HCT116 (cell line): ENCODE measurements around the gene KRTAP4-1. TPM values are rescaled to one million over a fixed set of nuclear protein-coding genes. Genes with fewer than 3 reads are reported as not detected.
A peak's percentile ranks its signal among the peaks of the same experiment; 100 is the strongest.

Experiments used
- ATAC-seq: fragments of 200-7000 bp; cut with Tn5 transposase; 2 replicates; pipeline ENCODE4 v1.9.1; 2020; ENCODE audit warnings: mild to moderate bottlenecking, moderate library complexity
- Bru-seq: library from RNA; stranded (reverse); fragments of 400-500 nt; gene quantifications from one replicate; lab custom pipeline; 2021; lab: Mats Ljungman, UMichigan
- BruChase-seq, 2 experiments: library from RNA; stranded (reverse); fragments of 400-500 nt; gene quantifications; one replicate each; lab custom pipeline; 2021; lab: Mats Ljungman, UMichigan
- BruUV-seq: library from RNA; stranded (reverse); fragments of 400-500 nt; replicated peaks from 2 replicates; lab custom pipeline; 2021; lab: Mats Ljungman, UMichigan
- CTCF ChIA-PET: fragments of 300-600 bp; sonication (Branson Sonifier 250); formaldehyde crosslinking; loops from one replicate; lab custom pipeline; 2021; ENCODE audit warnings: antibody characterized with exemption; lab: Charles Lee
- POLR2A ChIA-PET: fragments of 300-600, 350-600 bp; sonication (Branson Sonifier 250); formaldehyde crosslinking; loops from one replicate; lab custom pipeline; 2021; ENCODE audit warnings: antibody characterized with exemption; lab: Charles Lee
- RAD21 ChIA-PET, 2 experiments: fragments of 300-600 bp; sonication (Branson Sonifier 250); formaldehyde crosslinking; loops; one replicate each; lab custom pipeline; 2023; ENCODE audit warnings: low total read pairs in 2 of 2; ENCODE audit not compliant: uncharacterized antibody in 2 of 2, unreplicated experiment in 2 of 2, low non-redundant PET in 1 of 2; lab: Charles Lee
- DNase-seq: peaks from one replicate; pipeline ENCODE4 v3.0.0-alpha.2; 2010; ENCODE audit warnings: low read depth, low spot score
- H2AFZ ChIP-seq: fragments of 200-600 bp; shearing (Covaris generic), sonication (generic); 2 replicates; pipeline ENCODE4 v1.6.1; 2017; ENCODE audit warnings: low read depth, mixed run types, mixed read lengths, antibody characterized with exemption, low read length; ENCODE audit not compliant: poor library complexity, severe bottlenecking
- H3K27ac ChIP-seq: 2 replicates; pipeline ENCODE4 v1.5.1; 2012; ENCODE audit warnings: low read depth, low read length
- H3K27me3 ChIP-seq: fragments of 200-600 bp; sonication (generic); 2 replicates; pipeline ENCODE4 v1.6.1; 2016; ENCODE audit warnings: mixed run types, low read length, mixed read lengths; ENCODE audit not compliant: insufficient read depth
- H3K36me3 ChIP-seq, 2 experiments: fragments of 200-500 bp in 1 of 2; fragments of 200-600 bp in 1 of 2; sonication (Bioruptor generic) in 1 of 2; sonication (generic) in 1 of 2; 2 replicates each; pipeline versions ENCODE4 v1.5.1 to v1.6.1; 2014 to 2016; ENCODE audit warnings: low read length in 2 of 2, inconsistent platforms in 1 of 2, mixed read lengths in 1 of 2, mixed run types in 1 of 2; ENCODE audit not compliant: insufficient read depth in 2 of 2, control insufficient read depth in 1 of 2
- H3K4me1 ChIP-seq, 2 experiments: fragments of 200-600 bp in 1 of 2; sonication (generic) in 1 of 2; 2 replicates each; pipeline versions ENCODE4 v1.5.1 to v1.6.1; 2012 to 2017; ENCODE audit warnings: low read length in 2 of 2, inconsistent platforms in 1 of 2, mild to moderate bottlenecking in 1 of 2, mixed read lengths in 1 of 2, mixed run types in 1 of 2, moderate library complexity in 1 of 2; ENCODE audit not compliant: insufficient read depth in 2 of 2, control insufficient read depth in 1 of 2
- H3K4me2 ChIP-seq: fragments of 200-600 bp; sonication (generic); 2 replicates; pipeline ENCODE4 v1.6.1; 2017; ENCODE audit warnings: mixed run types, low read length, mixed read lengths
- H3K4me3 ChIP-seq, 2 experiments: fragments of 200-600 bp in 1 of 2; sonication (generic) in 1 of 2; replicated peaks in 1 of 2; 2 replicates each; pipeline ENCODE4 v1.5.1; 2011 to 2016; ENCODE audit warnings: low read length in 2 of 2, control low read depth in 1 of 2, low read depth in 1 of 2, mild to moderate bottlenecking in 1 of 2, mixed read lengths in 1 of 2, mixed run types in 1 of 2
- H3K79me2 ChIP-seq: fragments of 200-600 bp; sonication (generic); 2 replicates; pipeline ENCODE4 v1.6.1; 2017; ENCODE audit warnings: mild to moderate bottlenecking, mixed run types, low read length, moderate library complexity, mixed read lengths; ENCODE audit not compliant: insufficient read depth
- H3K9ac ChIP-seq: fragments of 200-600 bp; sonication (generic); 2 replicates; pipeline ENCODE4 v1.6.1; 2016; ENCODE audit warnings: low read length, mixed read lengths
- H3K9me2 ChIP-seq: fragments of 200-600 bp; sonication (generic), shearing (Covaris generic); 2 replicates; pipeline ENCODE4 v1.6.1; 2017; ENCODE audit warnings: mixed run types, mild to moderate bottlenecking, moderate library complexity; ENCODE audit not compliant: insufficient read depth
- H3K9me3 ChIP-seq, 2 experiments: fragments of 200-500 bp in 1 of 2; fragments of 200-600 bp in 1 of 2; sonication (Bioruptor generic) in 1 of 2; sonication (generic) in 1 of 2; 2 replicates each; pipeline ENCODE4 v1.6.1; 2014 to 2017; ENCODE audit warnings: low read length in 2 of 2, mixed read lengths in 2 of 2, inconsistent platforms in 1 of 2, low read depth in 1 of 2, mild to moderate bottlenecking in 1 of 2, mixed run types in 1 of 2, moderate library complexity in 1 of 2; ENCODE audit not compliant: control insufficient read depth in 1 of 2, insufficient read depth in 1 of 2
- H4K20me1 ChIP-seq: fragments of 200-600 bp; sonication (generic), shearing (Covaris generic); 2 replicates; pipeline ENCODE4 v1.6.1; 2017; ENCODE audit warnings: mixed run types, mild to moderate bottlenecking, moderate library complexity; ENCODE audit not compliant: insufficient read depth
- CEBPB ChIP-seq: IDR thresholded peaks from 2 replicates; pipeline ENCODE4 v1.6.1; 2012; ENCODE audit warnings: low read depth
- EGR1 ChIP-seq: IDR thresholded peaks from 2 replicates; pipeline ENCODE4 v1.6.1; 2012; ENCODE audit warnings: low read depth
- ELF1 ChIP-seq: IDR thresholded peaks from 2 replicates; pipeline ENCODE4 v1.6.1; 2012; ENCODE audit warnings: low read depth, borderline replicate concordance
- EZH2phosphoT487 ChIP-seq: fragments of 200-600 bp; IDR thresholded peaks from 2 replicates; pipeline ENCODE4 v1.6.1; 2018; ENCODE audit warnings: antibody characterized with exemption, borderline replicate concordance
- FOSL1 ChIP-seq: IDR thresholded peaks from 2 replicates; pipeline ENCODE4 v1.6.1; 2012; ENCODE audit warnings: low read depth
- POLR2A ChIP-seq: IDR thresholded peaks from 2 replicates; pipeline ENCODE4 v1.7.0; 2011; ENCODE audit warnings: borderline replicate concordance; ENCODE audit not compliant: insufficient read depth, insufficient read length; ENCODE audit errors: extremely low read depth
- POLR2AphosphoS5 ChIP-seq: IDR thresholded peaks from 2 replicates; pipeline ENCODE4 v1.6.1; 2011; ENCODE audit warnings: mild to moderate bottlenecking, low read depth, low read length, moderate library complexity
- RAD21 ChIP-seq: IDR thresholded peaks from 2 replicates; pipeline ENCODE4 v1.6.1; 2012; ENCODE audit warnings: low read depth, mild to moderate bottlenecking
- SIN3A ChIP-seq: IDR thresholded peaks from 2 replicates; pipeline ENCODE4 v1.6.1; 2012; ENCODE audit warnings: low read depth
- YY1 ChIP-seq: IDR thresholded peaks from 2 replicates; pipeline ENCODE4 v1.6.1; 2011; ENCODE audit warnings: low read length, low read depth, moderate library complexity, mild to moderate bottlenecking; ENCODE audit not compliant: insufficient replicate concordance; ENCODE audit errors: extremely low read depth
- ZFX ChIP-seq: fragments of 450-650 bp; IDR thresholded peaks from 2 replicates; pipeline ENCODE4 v1.6.1; 2017
- ZNF274 ChIP-seq: fragments of 200-500 bp; sonication (Bioruptor generic); IDR thresholded peaks from 2 replicates; pipeline ENCODE4 v1.6.1; 2014; ENCODE audit warnings: mild to moderate bottlenecking, low read depth, low read length, inconsistent platforms
- intact Hi-C: fragments of 100-400 bp; cut with micrococcal nuclease; formaldehyde crosslinking; loops from 2 replicates; pipeline ENCODE4 v1.10.0; 2022
- long read RNA-seq: library from polyadenylated mRNA; unstranded; transcript quantifications from one replicate; pipeline ENCODE4 v2.0.0, GENCODE V29; 2021; ENCODE audit not compliant: unreplicated experiment
- polyA plus RNA-seq: library from polyadenylated mRNA; unstranded; fragments of >200 nt; gene quantifications from 2 replicates; pipeline ENCODE4 v1.2.1, GENCODE V29; 2012; ENCODE audit warnings: missing spikeins
- total RNA-seq: library from RNA; stranded (reverse); gene quantifications from one replicate; pipeline ENCODE4 v1.2.1, GENCODE V29; 2021; ENCODE audit not compliant: unreplicated experiment
- TF ChIP-seq, protein P1 (sequence below): IDR thresholded peaks from 2 replicates; pipeline ENCODE4 v1.6.1; 2011; ENCODE audit warnings: mild to moderate bottlenecking, low read length, moderate library complexity; ENCODE audit not compliant: insufficient replicate concordance; ENCODE audit errors: extremely low read depth
- TF ChIP-seq, protein P2 (sequence below), 3 experiments: fragments of 200-600 bp in 1 of 3; sonication (generic) in 1 of 3; IDR thresholded peaks in 2 of 3; conservative IDR thresholded peaks in 1 of 3; 2 replicates each; pipeline ENCODE4 v1.5.1; 2012 to 2017; ENCODE audit warnings: low read depth in 2 of 3, low read length in 2 of 3, antibody characterized with exemption in 1 of 3, borderline replicate concordance in 1 of 3, control low read depth in 1 of 3, mild to moderate bottlenecking in 1 of 3, mixed read lengths in 1 of 3, mixed run types in 1 of 3, moderate library complexity in 1 of 3; ENCODE audit not compliant: insufficient read depth in 1 of 3
- TF ChIP-seq, protein P3 (sequence below): IDR thresholded peaks from 2 replicates; pipeline ENCODE4 v1.6.1; 2012
- TF ChIP-seq, protein P4 (sequence below): IDR thresholded peaks from 2 replicates; pipeline ENCODE4 v1.6.1; 2012; ENCODE audit warnings: low read depth

KRTAP4-1 gene
- not detected for total RNA-seq
- 0.12 and 0.41 TPM in 2 replicates for polyA plus RNA-seq
- Bru-seq, nascent RNA = not detected
- not detected for BruChase-seq, experiment 1, labeled RNA remaining after a 6-hour chase
- not detected for BruChase-seq, experiment 2, labeled RNA remaining after a 2-hour chase
- long read RNA-seq = 0 reads

DNA sequence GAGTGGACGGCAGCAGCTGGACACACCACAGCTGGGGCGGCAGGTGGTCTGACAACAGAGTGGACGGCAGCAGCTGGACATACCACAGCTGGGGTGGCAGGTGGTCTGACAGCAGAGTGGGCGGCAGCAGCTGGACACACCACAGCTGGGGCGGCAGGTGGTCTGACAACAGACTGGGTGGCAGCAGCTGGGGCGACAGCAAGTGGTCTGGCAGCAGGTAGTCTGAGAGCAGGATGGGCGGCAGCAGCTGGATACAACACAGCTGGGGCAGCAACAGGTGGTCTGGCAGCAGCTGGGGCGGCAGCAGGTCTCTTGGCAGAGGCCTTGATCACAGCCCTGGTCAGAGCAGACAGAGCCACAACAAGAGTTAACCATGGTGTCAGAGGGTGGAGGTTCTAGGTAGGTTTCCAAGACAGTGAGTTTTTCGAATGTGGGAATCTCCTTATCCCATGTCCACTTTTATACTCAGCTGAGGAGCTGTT, at the start of gene KRTAP4-1:
Gene KRTAP4-1 (minus strand): TSS at position 432 of the 482 bp plus-strand sequence. CDS start 57 bp downstream, at position 375.
- Histone ChIP-seq H3K36me3 (no peaks in the 10 kb centered on the region), H3K27ac (no peak within 1 kb of the TSS), H3K9me3 (no peaks in the 10 kb centered on the region), H4K20me1 (no peaks in the 10 kb centered on the region), H3K9ac (no peak within 1 kb of the TSS), H3K4me2 (no peak within 1 kb of the TSS), H3K4me1 (peaks cover 0 to 10% of the 10 kb centered on the region in 2 experiments; a peak in 1 of 4 replicates), H3K4me3 (no peak within 1 kb of the TSS), H2AFZ (peak within 1 kb of the TSS; percentile 24), H3K9me2 (no peaks in the 10 kb centered on the region), H3K27me3 (no peaks in the 10 kb centered on the region), H3K79me2 (no peaks in the 10 kb centered on the region)
- RAD21 ChIA-PET = no interaction called here
- BruUV-seq = no TSS peak
- ATAC-seq = no peak
- no peak for DNase-seq
- POLR2A ChIA-PET = interaction anchor here (0.6 kb wide), 1 partner anchor 280 kb away, joined by 5 read pairs; no protein-coding TSS in a partner anchor
- TF ChIP-seq CEBPB (no peak), EZH2phosphoT487 (no peak), ZFX (no peak), POLR2A (no peak), RAD21 (no peak), SIN3A (no peak), POLR2AphosphoS5 (no peak), EGR1 (no peak), YY1 (no peak), FOSL1 (no peak), ZNF274 (no peak), ELF1 (no peak)
- TF ChIP-seq, protein P1, sequence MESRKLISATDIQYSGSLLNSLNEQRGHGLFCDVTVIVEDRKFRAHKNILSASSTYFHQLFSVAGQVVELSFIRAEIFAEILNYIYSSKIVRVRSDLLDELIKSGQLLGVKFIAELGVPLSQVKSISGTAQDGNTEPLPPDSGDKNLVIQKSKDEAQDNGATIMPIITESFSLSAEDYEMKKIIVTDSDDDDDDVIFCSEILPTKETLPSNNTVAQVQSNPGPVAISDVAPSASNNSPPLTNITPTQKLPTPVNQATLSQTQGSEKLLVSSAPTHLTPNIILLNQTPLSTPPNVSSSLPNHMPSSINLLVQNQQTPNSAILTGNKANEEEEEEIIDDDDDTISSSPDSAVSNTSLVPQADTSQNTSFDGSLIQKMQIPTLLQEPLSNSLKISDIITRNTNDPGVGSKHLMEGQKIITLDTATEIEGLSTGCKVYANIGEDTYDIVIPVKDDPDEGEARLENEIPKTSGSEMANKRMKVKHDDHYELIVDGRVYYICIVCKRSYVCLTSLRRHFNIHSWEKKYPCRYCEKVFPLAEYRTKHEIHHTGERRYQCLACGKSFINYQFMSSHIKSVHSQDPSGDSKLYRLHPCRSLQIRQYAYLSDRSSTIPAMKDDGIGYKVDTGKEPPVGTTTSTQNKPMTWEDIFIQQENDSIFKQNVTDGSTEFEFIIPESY = no peak
- TF ChIP-seq, protein P2, sequence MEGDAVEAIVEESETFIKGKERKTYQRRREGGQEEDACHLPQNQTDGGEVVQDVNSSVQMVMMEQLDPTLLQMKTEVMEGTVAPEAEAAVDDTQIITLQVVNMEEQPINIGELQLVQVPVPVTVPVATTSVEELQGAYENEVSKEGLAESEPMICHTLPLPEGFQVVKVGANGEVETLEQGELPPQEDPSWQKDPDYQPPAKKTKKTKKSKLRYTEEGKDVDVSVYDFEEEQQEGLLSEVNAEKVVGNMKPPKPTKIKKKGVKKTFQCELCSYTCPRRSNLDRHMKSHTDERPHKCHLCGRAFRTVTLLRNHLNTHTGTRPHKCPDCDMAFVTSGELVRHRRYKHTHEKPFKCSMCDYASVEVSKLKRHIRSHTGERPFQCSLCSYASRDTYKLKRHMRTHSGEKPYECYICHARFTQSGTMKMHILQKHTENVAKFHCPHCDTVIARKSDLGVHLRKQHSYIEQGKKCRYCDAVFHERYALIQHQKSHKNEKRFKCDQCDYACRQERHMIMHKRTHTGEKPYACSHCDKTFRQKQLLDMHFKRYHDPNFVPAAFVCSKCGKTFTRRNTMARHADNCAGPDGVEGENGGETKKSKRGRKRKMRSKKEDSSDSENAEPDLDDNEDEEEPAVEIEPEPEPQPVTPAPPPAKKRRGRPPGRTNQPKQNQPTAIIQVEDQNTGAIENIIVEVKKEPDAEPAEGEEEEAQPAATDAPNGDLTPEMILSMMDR (IDR thresholded peaks at IDR 0.05 in 2 of 3, conservative IDR thresholded peaks at IDR 0.05 in 1 of 3; ENCODE audit: borderline replicate concordance in 1 of 3, insufficient read depth in 1 of 3, low read depth in 2 of 3, low read length in 2 of 3) = no peak
- TF ChIP-seq, protein P3, sequence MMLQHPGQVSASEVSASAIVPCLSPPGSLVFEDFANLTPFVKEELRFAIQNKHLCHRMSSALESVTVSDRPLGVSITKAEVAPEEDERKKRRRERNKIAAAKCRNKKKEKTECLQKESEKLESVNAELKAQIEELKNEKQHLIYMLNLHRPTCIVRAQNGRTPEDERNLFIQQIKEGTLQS = no peak
- TF ChIP-seq, protein P4, sequence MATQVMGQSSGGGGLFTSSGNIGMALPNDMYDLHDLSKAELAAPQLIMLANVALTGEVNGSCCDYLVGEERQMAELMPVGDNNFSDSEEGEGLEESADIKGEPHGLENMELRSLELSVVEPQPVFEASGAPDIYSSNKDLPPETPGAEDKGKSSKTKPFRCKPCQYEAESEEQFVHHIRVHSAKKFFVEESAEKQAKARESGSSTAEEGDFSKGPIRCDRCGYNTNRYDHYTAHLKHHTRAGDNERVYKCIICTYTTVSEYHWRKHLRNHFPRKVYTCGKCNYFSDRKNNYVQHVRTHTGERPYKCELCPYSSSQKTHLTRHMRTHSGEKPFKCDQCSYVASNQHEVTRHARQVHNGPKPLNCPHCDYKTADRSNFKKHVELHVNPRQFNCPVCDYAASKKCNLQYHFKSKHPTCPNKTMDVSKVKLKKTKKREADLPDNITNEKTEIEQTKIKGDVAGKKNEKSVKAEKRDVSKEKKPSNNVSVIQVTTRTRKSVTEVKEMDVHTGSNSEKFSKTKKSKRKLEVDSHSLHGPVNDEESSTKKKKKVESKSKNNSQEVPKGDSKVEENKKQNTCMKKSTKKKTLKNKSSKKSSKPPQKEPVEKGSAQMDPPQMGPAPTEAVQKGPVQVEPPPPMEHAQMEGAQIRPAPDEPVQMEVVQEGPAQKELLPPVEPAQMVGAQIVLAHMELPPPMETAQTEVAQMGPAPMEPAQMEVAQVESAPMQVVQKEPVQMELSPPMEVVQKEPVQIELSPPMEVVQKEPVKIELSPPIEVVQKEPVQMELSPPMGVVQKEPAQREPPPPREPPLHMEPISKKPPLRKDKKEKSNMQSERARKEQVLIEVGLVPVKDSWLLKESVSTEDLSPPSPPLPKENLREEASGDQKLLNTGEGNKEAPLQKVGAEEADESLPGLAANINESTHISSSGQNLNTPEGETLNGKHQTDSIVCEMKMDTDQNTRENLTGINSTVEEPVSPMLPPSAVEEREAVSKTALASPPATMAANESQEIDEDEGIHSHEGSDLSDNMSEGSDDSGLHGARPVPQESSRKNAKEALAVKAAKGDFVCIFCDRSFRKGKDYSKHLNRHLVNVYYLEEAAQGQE = no peak
- intact Hi-C loops = no loop called here
- CTCF ChIA-PET = no interaction called here
